Glomerular endothelial cell (primary cell): Measurements from ENCODE around the gene ZNF112. TPM values are rescaled to one million over a fixed set of nuclear protein-coding genes. Genes with fewer than 3 reads are reported as not detected.
"Not testable (repeated sequence)": the region's sequence is repeated elsewhere in the genome, so short reads cannot be mapped to it uniquely, and the experiment has no call there.

Experiments
- DNase-seq: peaks from one replicate; pipeline ENCODE4 v3.0.0-alpha.2; 2011; ENCODE audit warnings: low read depth, low spot score; ENCODE audit errors: extremely low read depth
- total RNA-seq: library from RNA; depleted of rRNA; stranded (reverse); fragments of >200 nt; gene quantifications from 2 replicates; pipeline ENCODE4 v1.2.3, GENCODE V29; 2015

ZNF112 gene
- 3.4 and 4.1 TPM in 2 replicates for total RNA-seq

DNA sequence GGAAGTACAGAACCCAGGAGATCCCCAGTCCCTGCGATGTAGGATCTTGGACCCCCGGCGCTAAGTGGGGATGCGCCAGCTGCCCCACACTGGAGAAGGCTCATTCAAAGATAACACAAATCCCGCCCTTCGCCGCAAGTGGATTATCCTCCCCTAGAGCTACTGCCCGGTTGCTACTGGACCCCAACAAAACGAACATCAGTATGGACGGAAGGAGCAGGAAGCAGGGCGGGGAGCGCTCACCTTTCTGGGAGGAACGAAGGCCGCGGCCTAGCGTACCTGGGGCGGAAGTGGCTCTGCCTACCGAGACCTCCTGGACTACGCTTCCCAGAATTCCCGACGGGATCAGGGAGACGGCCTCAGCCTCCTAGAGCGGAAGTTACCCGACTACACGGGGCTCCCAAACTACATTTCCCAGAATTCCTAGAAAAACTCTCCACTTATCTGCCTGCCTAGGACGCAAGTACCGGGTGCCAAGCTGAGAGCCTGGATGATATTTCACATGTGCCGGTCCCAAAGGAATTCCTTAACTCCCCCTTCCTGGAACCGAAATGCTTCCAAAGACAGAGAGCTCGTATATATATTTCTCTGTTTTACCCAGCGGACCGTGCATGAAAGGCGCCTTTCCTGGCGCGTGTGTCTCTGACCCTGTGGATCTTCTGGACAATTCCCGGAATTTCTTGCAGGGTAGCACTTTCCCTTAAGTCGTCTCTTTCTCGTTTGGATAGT, at the start of gene ZNF112:
TSS of gene ZNF112 (minus strand) at position 298 of the 729 bp plus-strand sequence. CDS start 16,141 bp downstream, outside the sequence.
- DNase-seq: peak; percentile 65

- peak; percentile 78 for DNase-seq
Measured at GRCh38 chr19:44401139-44402115, 44.9 kb upstream of the ZNF112 start, which contains the start of gene ZNF285. Gene ZNF285 (minus strand): TSS chr19:44401608. CDS start chr19:44397213, 4,395 bp downstream.

DNA sequence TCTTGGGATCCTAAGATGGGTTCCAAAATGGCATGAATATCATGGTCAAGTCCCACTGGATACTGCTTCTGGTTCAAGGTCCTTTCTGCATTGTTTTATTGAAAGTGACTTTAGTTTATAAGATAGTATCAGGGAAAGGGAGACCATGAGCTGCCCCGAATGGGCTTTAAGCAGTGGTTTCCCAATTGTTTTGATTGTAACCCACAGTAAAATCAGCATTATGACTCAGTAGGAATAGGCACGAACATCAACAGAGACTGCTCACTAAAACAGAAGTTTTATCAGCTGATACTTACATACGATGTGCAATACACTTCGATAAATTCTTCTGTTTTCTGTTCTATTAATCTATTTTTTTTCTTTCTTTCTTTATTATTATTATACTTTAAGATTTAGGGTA, 32.8 kb upstream of the ZNF112 start:
- DNase-seq: not testable (repeated sequence)

- no peak for DNase-seq
Measured at GRCh38 chr19:44374789-44375188, 18.3 kb upstream of the ZNF112 start.

DNA sequence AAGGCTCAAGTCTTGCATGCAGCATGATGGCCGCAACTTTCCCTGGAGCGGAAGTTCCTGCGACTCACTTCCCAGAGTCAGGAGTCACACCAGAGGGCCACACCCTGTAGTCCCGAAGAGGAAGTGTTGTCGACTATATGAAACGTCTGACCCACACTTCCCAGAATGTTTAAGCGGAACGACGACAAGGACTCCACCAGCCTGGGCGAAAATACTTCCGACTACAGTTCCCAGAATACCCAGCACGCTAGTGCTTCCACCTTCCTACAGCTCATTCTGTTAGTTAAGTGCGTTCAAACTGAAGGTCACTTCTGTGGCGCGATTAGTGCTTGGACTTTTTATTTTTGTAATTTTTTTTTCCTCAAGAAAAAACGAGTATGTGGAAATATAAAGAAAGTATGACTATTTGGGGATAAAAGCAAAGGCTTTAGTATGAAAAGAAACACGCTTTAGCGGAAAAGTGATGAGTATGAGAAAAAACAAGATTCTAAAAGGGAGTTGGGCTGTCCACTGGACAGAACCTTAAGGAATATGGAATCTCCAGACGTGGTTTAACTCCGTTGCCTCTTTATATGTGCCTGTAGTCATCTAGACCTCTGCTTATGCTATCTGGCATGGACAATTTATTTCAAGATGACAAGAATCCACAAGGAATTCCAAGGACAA, 15.5 kb upstream of the ZNF112 start:
- no peak for DNase-seq

- DNase-seq: no peak
Measured at GRCh38 chr19:44367024-44367423, 10.5 kb upstream of the ZNF112 start.

GRCh38 chr19:44346556-44346955, 9.9 kb downstream of the ZNF112 start:
- no peak for DNase-seq

DNA sequence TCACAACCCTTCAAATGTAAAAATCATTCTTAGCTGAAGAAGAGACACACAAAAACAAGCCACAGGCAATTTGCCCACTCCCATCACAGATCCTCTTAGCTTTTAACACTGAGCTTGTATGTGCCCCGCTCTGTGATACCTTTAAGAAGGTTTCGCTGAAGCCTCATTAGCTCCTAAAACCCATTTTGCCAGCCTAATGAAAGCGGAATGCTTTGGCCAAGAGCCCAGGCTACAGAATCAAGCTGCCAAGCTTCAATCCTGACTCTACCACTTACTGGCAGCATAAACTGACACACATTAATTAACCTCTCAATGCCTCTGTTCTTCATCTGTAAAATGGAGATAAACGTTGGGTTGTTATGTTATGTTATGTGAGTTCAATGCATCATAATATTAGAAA, 10.5 kb downstream of the ZNF112 start:
- no peak for DNase-seq

- DNase-seq: no peak
Measured at GRCh38 chr19:44344255-44344654, 12.2 kb downstream of the ZNF112 start.

GRCh38 chr19:44341794-44342193, 14.7 kb downstream of the ZNF112 start:
- no peak for DNase-seq

DNA sequence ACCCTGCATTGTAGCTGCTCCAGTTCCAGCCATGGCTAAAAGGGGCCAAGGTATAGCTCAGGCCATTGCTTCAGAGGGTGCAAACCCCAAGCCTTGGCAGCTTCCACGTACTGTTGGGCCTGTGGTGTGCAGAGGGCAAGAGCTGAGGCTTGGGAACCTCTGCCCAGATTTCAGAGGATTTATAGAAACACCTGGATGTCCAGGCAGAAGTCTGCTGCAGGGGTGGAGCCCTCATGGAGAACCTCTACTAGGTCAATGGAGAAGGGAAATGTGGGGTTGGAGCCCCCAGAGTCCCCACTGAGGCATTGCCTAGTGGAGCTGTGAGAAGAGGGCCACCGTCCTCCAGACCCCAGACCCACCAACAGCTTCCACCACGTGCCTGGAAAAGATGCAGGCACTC, 21.8 kb downstream of the ZNF112 start:
- not testable (repeated sequence) for DNase-seq

GRCh38 chr19:44332145-44332544, 24.3 kb downstream of the ZNF112 start:
- DNase-seq: no peak

DNA sequence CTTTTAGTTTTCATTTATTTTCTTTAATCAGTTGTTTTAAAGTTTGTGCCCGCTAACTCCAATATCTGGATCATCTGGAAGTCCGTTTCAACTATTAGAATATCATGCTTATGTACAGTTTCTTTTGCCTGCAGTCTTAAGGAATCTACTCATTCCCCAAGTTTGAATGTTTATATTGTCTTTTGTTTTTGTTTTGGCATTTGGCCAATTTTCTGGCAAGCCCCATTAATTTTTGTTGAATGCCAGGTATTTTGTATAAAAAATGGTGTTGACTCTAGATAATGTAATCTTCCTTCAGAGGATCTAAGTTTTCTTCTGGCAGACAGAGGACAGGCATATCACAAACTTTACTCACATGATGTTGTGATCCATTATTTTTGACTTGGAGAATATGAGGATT, 40.6 kb downstream of the ZNF112 start:
- DNase-seq: no peak

DNA sequence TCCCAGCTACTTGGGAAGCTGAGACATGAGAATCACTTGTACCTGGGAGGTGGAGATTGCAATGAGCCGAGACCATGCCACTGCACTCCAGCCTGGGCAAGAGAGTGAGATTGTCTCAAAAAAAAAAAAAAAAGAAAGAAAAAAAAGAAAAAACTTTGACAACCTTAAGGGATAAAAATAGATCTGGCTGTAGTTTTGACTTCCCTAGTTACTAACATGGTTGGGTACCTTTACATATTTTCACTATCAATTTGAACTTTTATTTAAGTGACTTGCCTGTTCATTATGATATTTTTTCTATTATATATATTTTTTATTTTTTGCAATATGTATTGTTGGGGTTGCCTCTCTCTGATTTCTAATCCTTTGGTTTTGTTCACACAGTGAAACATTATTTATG, 43.2 kb downstream of the ZNF112 start:
- DNase-seq: no peak

DNA sequence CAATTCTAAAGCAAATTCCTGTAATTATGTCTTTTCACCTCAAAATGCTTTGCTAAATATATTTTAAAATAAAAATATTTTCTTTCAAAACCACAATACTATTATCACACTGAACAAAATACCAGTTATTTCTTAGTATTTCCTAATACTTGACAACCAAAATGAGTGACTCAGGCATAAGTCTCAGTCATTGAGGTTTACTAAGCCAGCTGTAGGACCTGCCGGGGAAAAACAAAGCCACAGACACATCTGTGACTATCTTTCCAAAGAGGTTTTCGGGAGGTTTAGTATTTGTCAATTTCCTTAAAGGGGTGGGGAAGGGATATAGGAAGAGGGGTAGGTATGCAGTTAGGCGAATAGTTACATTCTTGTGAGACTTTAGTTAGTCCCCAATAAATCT, 48.5 kb downstream of the ZNF112 start:
- no peak for DNase-seq

DNA sequence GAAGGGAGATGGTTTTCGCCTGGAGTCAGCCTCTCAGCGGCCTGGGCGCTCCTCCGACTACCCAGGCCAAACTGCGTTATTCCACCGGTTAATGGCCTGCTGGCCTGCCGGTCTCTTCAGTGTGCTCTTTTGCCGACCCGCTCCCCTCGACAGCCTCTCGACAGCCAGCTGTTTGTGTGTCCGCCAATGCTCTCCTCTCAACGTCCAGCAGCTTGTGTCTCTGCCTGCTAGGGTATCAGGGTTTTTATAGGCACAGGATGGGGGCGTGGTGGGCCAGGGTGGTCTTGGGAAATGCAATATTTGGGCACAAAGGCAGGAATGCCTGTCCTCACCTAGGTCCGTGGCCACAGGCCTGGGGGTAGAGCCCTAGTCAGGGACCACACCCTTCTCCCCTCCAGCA, 50.2 kb downstream of the ZNF112 start:
- DNase-seq: no peak

GRCh38 chr19:44305457-44305856, 51.0 kb downstream of the ZNF112 start:
- no peak for DNase-seq

DNA sequence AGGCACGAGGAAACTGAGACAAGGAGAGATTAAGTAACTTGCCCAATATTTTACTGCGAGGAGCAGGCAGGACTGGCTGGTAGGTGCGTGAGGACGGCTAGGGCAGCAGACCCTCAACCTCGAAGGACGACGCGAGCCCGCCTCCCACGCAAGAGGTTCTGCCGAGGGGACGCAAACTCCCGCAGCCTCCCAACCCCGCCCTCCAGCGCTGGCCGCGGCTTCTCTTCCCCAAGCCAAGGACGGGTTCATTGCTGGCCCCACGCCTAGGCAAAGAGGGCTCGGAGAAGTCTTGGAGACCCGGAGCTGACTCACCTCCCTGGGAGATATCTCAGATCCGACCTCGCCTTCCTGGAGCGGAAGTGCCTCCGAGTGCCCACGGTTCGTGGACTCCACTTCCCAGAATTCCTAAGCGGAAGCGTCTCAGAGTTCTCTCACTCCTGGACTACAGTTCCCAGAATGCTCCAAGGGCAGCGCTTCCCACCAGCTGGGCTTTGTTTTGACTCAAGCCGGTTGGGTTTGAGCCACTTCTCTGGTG, 51.8 kb downstream of the ZNF112 start, which contains the start of gene ZNF235:
TSS of gene ZNF235 (minus strand) at position 367 of the 535 bp plus-strand sequence. CDS start 1,621 bp downstream, outside the sequence.
- peak; percentile 93 for DNase-seq

GRCh38 chr19:44303976-44304568, 52.4 kb downstream of the ZNF112 start:
- no peak for DNase-seq

- DNase-seq: no peak
Measured at GRCh38 chr19:44303320-44303719, 53.2 kb downstream of the ZNF112 start.
